Hematopoietic multipotent progenitor cell treated with erythropoietin and hydrocortisone succinate and interleukin-3 and kit ligand, for 8 days (in vitro differentiated cells): ENCODE measurements around the gene SULT4A1.
A peak's percentile ranks its signal among the peaks of the same experiment; 100 is the strongest.

Experiments used
- DNase-seq: peaks from one replicate; pipeline ENCODE4 v3.0.0-alpha.2; 2015

The SULT4A1 gene

DNA sequence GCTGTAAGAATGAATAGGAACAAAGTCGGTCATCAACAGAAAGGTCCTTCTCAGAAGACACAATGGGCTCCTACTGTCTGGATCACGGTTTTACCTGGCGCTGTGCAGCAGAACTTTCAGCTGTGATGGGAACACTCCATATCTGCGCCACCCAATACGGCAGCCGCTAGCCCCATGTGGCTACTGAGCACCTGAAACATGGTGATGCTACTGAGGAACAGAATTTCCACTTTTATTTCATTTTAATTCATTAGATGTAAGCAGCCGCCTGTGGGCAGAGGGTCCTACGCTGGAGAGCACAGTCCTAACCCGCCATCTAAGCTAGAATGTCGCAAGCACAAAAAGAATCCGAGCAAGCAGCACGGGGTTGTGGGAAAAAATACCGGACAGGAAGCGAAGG, 2.7 kb downstream of the SULT4A1 start:
- no peak for DNase-seq

DNA sequence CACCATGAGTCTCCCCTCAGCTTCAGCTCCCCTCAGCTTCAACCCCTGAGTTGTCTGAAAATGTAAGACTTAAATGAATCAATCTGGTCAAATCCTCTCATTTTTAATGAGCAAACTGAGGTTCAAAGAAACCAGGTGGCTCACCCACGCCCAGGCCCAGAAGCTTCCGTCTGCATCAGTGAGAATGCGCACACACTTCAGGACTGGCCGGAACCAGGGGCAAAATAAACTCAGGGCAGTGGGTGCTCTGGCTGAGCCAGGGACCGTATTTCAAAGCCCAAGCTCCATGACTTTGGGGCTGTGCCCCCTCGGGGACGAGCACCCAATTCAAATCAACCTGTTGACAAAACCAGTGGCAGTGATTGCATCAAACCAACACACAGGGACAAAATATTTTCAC, 3.1 kb downstream of the SULT4A1 start:
- no peak for DNase-seq

DNA sequence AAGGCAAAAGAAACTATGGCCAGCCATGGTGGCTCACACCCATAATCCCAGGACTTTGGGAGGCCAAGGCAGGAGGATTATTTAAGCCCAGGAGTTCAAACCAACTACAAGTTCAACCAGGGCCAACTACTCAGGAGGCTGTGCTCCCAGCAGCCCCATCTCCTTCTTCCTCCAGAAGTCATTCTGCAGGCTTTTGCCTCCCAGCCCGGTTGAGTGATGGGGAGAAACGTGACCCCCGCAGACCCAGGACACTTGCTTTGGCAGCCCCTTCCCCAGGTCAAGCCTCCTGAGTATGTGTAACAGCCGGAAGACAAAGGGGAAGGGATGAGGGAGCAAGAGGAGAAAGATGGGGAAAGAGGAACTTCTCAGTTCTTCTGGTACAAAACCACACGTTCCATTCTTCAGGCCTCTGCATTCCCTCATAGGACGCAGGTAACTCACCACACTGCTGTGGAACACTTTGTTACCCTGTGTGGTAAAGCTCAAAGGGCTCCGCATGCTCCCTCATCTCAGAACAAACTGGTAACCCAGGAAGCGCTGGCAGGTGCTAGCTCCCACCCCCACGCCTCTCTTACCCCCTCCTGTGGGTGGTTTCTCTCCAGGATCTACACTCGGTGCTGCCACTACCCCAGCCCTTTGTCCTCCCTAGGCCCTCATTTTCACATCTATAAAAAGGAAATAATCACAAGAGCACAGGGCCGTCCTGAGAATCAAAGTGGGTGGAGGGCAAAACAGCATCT, 4.0 kb downstream of the SULT4A1 start:
- DNase-seq: no peak

- DNase-seq: no peak
These were observed 4.9 kb downstream of the SULT4A1 start for GRCh38 chr22:43857367-43857766.

DNA sequence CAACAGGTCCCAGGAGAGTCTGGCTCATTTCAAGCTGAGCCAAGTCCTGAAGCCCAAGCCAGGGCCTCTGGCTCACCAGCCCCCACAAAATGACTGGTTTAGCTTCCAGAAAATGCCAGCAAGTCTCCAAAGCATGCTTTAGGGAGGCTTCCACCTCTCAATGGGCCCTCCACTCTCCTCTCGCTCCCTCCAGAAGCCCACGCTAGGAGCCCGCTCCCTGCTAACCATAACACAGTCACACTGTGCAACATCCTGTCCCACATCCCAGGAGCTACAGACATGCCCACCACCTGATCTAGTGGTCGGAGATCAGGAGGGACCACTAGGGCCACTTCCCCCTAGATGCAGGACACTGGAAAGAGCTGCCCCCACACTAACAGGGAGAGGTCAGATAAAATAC, 6.9 kb downstream of the SULT4A1 start:
- no peak for DNase-seq

DNA sequence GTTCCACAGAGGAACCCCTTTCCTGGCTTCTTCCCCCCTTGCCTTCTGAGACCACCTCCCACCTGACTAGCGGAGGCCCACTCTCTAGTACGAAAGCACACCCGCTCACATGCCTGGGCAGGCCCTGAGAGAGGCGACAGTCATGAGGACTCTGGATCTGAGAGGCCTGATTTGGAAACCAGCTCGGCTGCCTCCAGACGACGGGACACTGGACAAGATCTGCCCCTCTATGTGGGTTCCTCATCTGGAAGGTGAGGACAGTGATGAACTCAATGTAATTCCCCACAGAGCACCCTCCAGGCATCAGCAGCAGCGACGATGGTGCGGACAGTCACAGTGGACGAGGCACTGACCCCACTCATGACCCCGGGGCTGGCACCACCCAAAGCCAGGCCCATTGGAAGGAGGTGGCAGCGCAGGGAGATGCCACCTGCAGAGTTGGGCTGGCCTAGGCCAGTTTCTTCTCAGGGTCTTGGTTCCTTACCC, 7.5 kb downstream of the SULT4A1 start:
- no peak for DNase-seq

DNA sequence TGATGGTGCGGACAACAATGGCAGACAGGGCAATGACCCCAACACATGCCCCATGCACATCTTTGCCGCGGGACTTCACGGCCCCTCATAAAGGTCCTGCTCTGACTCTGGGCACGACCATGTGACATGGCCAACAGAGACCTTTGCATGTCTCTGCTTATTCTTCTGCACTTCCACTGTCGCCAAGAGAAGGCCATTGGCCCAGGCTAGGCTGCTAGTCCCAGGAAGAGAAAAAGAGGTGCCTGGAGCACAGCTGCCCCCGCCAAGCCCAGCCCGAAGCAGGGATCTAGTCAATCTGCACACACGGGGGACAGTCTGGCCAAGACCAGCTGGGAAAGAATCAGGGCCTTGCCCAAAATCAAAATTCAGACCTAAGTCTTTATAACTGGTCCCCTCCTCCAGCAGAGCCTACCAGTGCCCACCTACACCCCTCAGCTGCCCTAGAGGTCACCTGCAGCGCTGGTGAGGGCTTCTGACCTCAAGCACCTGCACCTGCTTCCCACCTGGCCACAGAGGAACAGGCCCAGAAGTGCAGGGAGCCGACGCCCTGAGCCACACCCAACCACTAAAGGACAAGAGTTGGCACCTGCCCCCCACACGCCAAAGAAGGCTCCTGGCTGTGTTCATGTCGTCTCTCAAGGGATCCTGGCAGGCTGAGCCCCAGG, 8.1 kb downstream of the SULT4A1 start:
- DNase-seq: no peak

DNA sequence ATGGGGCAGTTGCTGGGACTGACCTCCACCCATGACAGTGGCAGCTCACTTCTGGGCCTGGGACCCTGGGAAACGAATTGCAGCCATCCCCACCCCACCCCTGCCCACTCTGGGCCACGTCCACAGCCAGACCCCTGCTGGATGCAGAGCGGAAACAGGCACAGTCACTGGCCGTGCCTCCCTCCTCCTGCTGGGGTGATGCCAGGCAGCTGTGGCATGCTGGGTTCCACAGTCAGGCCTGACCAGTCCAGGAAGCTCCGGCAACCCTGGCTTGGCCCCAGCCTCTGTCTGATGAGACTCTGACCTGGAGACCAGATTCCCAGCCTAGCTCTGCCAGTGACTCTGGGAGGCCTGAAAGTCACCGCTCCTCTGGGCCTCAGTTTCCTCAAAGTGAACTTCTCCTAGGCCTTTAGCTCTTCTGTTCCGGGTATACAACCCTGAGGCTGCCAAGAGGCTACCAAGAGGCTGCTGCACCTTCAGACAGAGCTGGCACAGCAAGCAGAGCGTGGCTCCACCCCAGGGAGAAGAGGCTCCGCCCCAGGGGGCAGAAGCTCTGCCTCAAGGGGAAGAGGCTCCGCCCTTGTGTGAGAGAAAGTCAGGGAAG, 8.9 kb downstream of the SULT4A1 start:
- peak; percentile 5 for DNase-seq

GRCh38 chr22:43852573-43853327, 9.6 kb downstream of the SULT4A1 start:
- DNase-seq: no peak

DNA sequence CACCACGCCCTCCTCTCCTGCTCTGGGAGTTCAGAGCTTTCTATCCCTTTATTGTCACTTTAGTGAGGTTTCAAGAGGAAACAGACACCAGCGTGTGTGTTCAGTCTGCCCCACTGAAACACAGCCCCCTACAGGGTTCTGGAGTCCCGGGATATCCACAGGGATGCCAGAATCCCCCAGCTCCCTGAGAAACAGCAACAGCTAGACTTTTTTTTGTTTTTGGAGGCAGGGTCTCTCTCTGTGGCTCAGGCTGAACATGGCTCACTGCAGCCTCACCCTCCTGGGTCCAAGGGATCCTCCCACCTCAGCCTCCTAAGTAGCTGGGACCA, 10.4 kb downstream of the SULT4A1 start:
- DNase-seq: no peak

GRCh38 chr22:43851058-43851978, 11.0 kb downstream of the SULT4A1 start:
- no peak for DNase-seq

DNA sequence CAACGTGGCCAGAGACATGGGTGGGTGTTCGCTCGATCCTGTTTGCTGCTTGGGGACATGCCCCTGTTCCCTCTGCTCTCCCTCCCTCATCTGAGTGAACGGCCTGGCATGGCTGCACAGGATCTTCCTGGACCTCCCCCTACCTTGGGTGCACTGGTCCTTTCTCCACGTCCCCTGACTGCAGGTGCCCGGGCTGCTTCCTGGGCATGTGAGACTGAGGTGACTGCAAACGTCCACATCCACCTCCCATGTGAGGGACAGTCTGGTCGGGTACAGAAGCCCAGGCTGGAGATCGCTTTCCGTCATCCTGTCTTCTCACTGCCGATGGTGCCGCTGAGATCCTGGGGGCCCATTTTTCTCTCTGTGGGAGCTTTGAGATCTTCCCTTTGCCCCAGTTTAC, 11.8 kb downstream of the SULT4A1 start:
- no peak for DNase-seq

GRCh38 chr22:43849731-43850130, 12.6 kb downstream of the SULT4A1 start:
- no peak for DNase-seq

DNA sequence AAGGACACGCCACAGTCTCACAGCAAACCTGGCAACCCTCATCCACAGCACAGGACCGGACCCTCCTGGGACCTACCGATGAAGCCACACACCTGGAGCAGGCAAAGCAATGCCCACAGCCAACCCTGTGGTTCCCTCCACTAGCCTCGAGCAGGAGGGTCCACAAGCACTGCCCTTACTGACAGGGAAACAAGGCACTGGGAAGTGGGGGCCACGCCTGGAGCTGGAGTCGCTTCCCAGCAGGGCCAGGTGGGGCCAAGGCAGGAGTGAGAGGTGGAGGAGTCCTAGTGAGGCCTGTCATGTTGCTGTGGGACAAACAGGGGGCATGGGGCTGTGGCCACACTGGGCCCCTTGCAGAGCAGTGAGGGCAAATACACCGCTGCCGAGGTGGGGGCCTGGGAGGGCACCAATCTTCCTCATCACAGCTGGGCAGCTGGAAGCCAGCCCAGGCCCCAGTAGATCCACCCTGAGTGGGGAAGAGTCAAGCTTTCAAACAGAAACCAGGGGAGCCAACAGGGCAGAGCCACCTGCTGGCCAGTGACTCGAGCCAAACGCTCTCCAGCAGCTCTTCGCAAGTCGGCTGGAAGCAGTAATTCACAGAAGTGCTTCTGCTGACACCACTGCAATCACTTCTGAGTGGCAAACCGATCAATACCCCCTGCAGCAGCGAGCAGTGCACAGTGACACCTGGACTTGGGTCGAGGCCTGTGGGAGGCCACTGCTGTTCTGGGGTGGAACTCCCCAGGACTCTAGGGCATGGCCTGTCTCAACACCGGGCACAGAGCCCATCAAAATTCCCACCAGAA, 13.7 kb downstream of the SULT4A1 start:
- no peak for DNase-seq

- no peak for DNase-seq
These were observed 14.7 kb downstream of the SULT4A1 start for GRCh38 chr22:43847376-43848289.

- no peak for DNase-seq
These were observed 15.3 kb downstream of the SULT4A1 start for GRCh38 chr22:43846966-43847365.

- no peak for DNase-seq
These were observed 16.3 kb downstream of the SULT4A1 start for GRCh38 chr22:43845981-43846380.

DNA sequence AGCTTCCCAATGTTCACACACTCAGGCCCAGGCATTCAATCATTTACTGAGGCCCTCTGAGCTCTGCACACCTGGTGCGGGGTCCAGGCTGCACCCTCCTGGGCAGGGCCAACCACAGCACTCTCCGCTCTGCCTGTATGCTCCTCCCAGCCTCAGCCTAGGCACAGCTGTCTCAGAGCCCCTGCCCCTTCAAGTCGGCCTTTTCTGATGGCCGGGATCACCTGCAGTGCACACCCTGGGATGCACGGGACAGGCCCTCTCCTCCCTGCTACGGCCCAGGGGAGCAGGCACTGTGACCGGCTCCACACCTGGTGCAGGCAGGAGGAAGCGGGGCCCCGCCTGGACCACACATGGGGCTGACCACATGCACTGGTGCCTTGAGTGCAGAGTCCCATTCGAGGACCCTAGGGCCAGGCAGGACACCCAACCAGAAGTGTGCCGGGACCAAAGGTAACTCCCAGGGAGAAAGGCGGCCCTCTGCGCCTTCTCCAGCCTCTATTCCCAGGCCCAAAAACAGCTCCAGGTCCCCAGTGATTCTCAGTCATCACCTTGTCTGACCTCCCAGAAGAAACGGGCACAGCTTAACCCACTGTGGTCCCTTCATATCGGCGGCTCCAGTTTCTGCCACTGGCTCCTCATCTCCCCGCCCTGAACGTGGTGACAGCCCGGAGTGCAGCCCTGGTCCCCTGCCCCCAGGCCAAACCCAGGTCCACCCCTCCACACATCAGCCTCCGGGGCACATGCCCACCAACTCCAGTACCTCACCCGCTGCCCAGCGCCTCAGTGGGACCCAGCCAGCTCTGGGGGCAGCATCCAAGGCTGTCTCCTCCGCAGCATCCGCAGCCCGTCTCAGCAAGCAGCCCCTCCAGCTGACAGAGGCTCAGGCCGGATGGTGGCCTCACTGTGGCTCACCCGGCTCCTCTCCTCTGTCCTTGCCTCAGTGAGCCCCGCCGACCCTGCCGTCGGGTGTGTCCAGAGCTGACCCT, 17.5 kb downstream of the SULT4A1 start:
- DNase-seq: no peak
